Fibroblast of lung (primary cell): ENCODE results near the gene APOL3. TPM values are rescaled to one million over a fixed set of nuclear protein-coding genes. Genes with fewer than 3 reads are reported as not detected.
A peak's percentile ranks its signal among the peaks of the same experiment; 100 is the strongest.

Source experiments
- DNase-seq, 2 donors: peaks; one replicate each; pipeline versions ENCODE4 v3.0.0 to v3.0.0-alpha.2; 2010; ENCODE audit warnings: low read depth in 2 of 2
- H2AFZ ChIP-seq: 2 replicates; pipeline ENCODE4 v1.5.1; 2012; ENCODE audit warnings: low read length, control low read depth, inconsistent platforms
- H3K27ac ChIP-seq: 2 replicates; pipeline ENCODE4 v1.5.1; 2011; ENCODE audit warnings: low read length, control low read depth; ENCODE audit not compliant: insufficient read depth
- H3K27me3 ChIP-seq: 2 replicates; pipeline ENCODE4 v1.5.1; 2011; ENCODE audit warnings: mild to moderate bottlenecking, low read length; ENCODE audit not compliant: control insufficient read depth, insufficient read depth
- H3K36me3 ChIP-seq: 2 replicates; pipeline ENCODE4 v1.5.1; 2011; ENCODE audit warnings: low read length; ENCODE audit not compliant: control insufficient read depth, insufficient read depth
- H3K4me1 ChIP-seq: 2 replicates; pipeline ENCODE4 v1.5.1; 2011; ENCODE audit warnings: low read length; ENCODE audit not compliant: control insufficient read depth, insufficient read depth; ENCODE audit errors: extremely low read depth
- H3K4me2 ChIP-seq: 2 replicates; pipeline ENCODE4 v1.5.1; 2011; ENCODE audit warnings: low read length, control low read depth; ENCODE audit not compliant: insufficient read depth; ENCODE audit errors: extremely low read depth
- H3K4me3 ChIP-seq, 4 experiments: fragments of 200-600 bp in 1 of 4; sonication (generic) in 1 of 4; replicated peaks in 1 of 4; 2 replicates each; pipeline ENCODE4 v1.5.1; 2011 to 2016; ENCODE audit warnings: low read length in 4 of 4, low read depth in 3 of 4, mild to moderate bottlenecking in 3 of 4, control low read depth in 2 of 4, inconsistent platforms in 1 of 4, mixed read lengths in 1 of 4; ENCODE audit not compliant: insufficient read depth in 1 of 4; ENCODE audit errors: control extremely low read depth in 1 of 4
- H3K79me2 ChIP-seq: 2 replicates; pipeline ENCODE4 v1.5.1; 2012; ENCODE audit warnings: mild to moderate bottlenecking, low read length, inconsistent platforms; ENCODE audit not compliant: control insufficient read depth, insufficient read depth
- H3K9ac ChIP-seq: 2 replicates; pipeline ENCODE4 v1.5.1; 2011; ENCODE audit warnings: mild to moderate bottlenecking, low read length, control low read depth; ENCODE audit not compliant: insufficient read depth
- H3K9me3 ChIP-seq: 2 replicates; pipeline ENCODE4 v1.5.1; 2012; ENCODE audit warnings: low read depth, low read length; ENCODE audit not compliant: control insufficient read depth, insufficient read depth
- H4K20me1 ChIP-seq: 2 replicates; pipeline ENCODE4 v1.5.1; 2011; ENCODE audit warnings: low read length; ENCODE audit not compliant: control insufficient read depth, insufficient read depth; ENCODE audit errors: extremely low read depth
- CTCF ChIP-seq, 2 donors: IDR thresholded peaks in 1 of 2; conservative IDR thresholded peaks in 1 of 2; 1 replicate in 1 of 2; 2 replicates in 1 of 2; pipeline ENCODE4 v1.5.1; 2011 to 2012; ENCODE audit warnings: low read length in 2 of 2, control low read depth in 1 of 2, inconsistent platforms in 1 of 2, low read depth in 1 of 2, mild to moderate bottlenecking in 1 of 2
- EZH2 ChIP-seq: IDR thresholded peaks from 2 replicates; pipeline ENCODE4 v1.5.1; 2012; ENCODE audit warnings: low read length, control low read depth, mild to moderate bottlenecking; ENCODE audit errors: missing control alignments
- polyA plus RNA-seq, 2 donors: library from polyadenylated mRNA; depleted of rRNA in 1 of 2; stranded (reverse) in 1 of 2; unstranded in 1 of 2; fragments of >200 nt; gene quantifications; 2 replicates each; pipeline ENCODE4 v1.2.1, GENCODE V29; 2011 to 2012; ENCODE audit warnings: missing spikeins in 1 of 2
- total RNA-seq: library from RNA; depleted of rRNA; stranded (reverse); fragments of >200 nt; gene quantifications from 2 replicates; pipeline ENCODE4 v1.2.1, GENCODE V29; 2014

APOL3 gene
- total and polyA plus RNA-seq, 2 donors (not counting 1 experiment from before 2014, with no cell fraction given), result 22.5 to 42.3 TPM

- H3K9ac ChIP-seq, result no peak overlapping the region
- no peak overlapping the region for H3K4me2 ChIP-seq
- H3K79me2 ChIP-seq, result peaks cover 3% of the 10 kb centered on the region
- peaks cover 12% of the 10 kb centered on the region for H3K4me1 ChIP-seq
- H3K4me3 ChIP-seq, result no peak overlapping the region
- H3K27ac ChIP-seq, result no peak overlapping the region
- no peaks in the 10 kb centered on the region for H3K27me3 ChIP-seq
- no peak overlapping the region for H2AFZ ChIP-seq
- H3K36me3 ChIP-seq, result no peaks in the 10 kb centered on the region
- DNase-seq, result no peak
- no peaks in the 10 kb centered on the region for H4K20me1 ChIP-seq
- TF ChIP-seq CTCF (conservative IDR thresholded peaks at IDR 0.05 in 1 of 2, IDR thresholded peaks at IDR 0.05 in 1 of 2; ENCODE audit: low read depth in 1 of 2, low read length in 2 of 2) (no peak), EZH2 (no peak)
- no peaks in the 10 kb centered on the region for H3K9me3 ChIP-seq
Measured at GRCh38 chr22:36152088-36152487, 8.5 kb downstream of the APOL3 start.

GRCh38 chr22:36151006-36151595 lies 9.5 kb downstream of the APOL3 start:
- Histone ChIP-seq H3K4me2 (no peak overlapping the region), H3K79me2 (peaks cover under 1% of the 10 kb centered on the region), H3K27ac (no peak overlapping the region), H3K9ac (no peak overlapping the region), H4K20me1 (no peaks in the 10 kb centered on the region), H3K9me3 (no peaks in the 10 kb centered on the region), H3K27me3 (no peaks in the 10 kb centered on the region), H2AFZ (no peak overlapping the region), H3K36me3 (no peaks in the 10 kb centered on the region), H3K4me1 (peaks cover 7% of the 10 kb centered on the region), H3K4me3 (no peak overlapping the region)
- TF ChIP-seq EZH2, result no peak
- TF ChIP-seq CTCF (conservative IDR thresholded peaks at IDR 0.05 in 1 of 2, IDR thresholded peaks at IDR 0.05 in 1 of 2; ENCODE audit: low read depth in 1 of 2, low read length in 2 of 2), result no peak
- DNase-seq, result peak in 1 of 2 donors; percentile 74

- no peaks in the 10 kb centered on the region for H3K9me3 ChIP-seq
Measured at GRCh38 chr22:36149441-36149840, 11.1 kb downstream of the APOL3 start.

More at GRCh38 chr22:36149441-36149840, 11.1 kb downstream of the APOL3 start:
- Histone ChIP-seq H3K27ac (no peak overlapping the region), H3K4me1 (peaks cover 4% of the 10 kb centered on the region), H4K20me1 (no peaks in the 10 kb centered on the region), H3K4me3 (no peak overlapping the region), H3K9ac (no peak overlapping the region), H3K27me3 (no peaks in the 10 kb centered on the region), H3K4me2 (no peak overlapping the region), H3K36me3 (no peaks in the 10 kb centered on the region), H2AFZ (no peak overlapping the region), H3K79me2 (no peaks in the 10 kb centered on the region)
- peak in 1 of 2 donors; percentile 24 for DNase-seq
- TF ChIP-seq EZH2 (no peak), CTCF (conservative IDR thresholded peaks at IDR 0.05 in 1 of 2, IDR thresholded peaks at IDR 0.05 in 1 of 2; ENCODE audit: low read depth in 1 of 2, low read length in 2 of 2) (no peak)
